Left lung (tissue), 10 donors: ENCODE measurements around the gene EPHA2. TPM values are rescaled to one million over a fixed set of nuclear protein-coding genes. Genes with fewer than 3 reads are reported as not detected.
"Not testable (repeated sequence)": the region's sequence is repeated elsewhere in the genome, so short reads cannot be mapped to it uniquely, and the experiment has no call there.

Experiments
- ATAC-seq: fragments of 200-7000 bp; cut with Tn5 transposase; one replicate; pipeline ENCODE4 v1.9.1; 2020; ENCODE audit warnings: moderate library complexity
- DNase-seq, 4 donors: peaks; one replicate each; pipeline ENCODE4 v3.0.0-alpha.2; 2013 to 2020
- H3K27ac ChIP-seq, 2 donors: fragments of 200-600 bp; sonication (generic) in 1 of 2; one replicate each; pipeline versions ENCODE4 v1.5.0 to v1.8.0; 2020 to 2021
- H3K27me3 ChIP-seq, 2 donors: fragments of 200-600 bp; sonication (generic) in 1 of 2; one replicate each; pipeline versions ENCODE4 v1.5.0 to v1.8.0; 2020 to 2021
- H3K36me3 ChIP-seq, 2 donors: fragments of 200-600 bp; sonication (generic) in 1 of 2; one replicate each; pipeline versions ENCODE4 v1.5.0 to v1.8.0; 2020 to 2021
- H3K4me1 ChIP-seq, 2 donors: fragments of 200-600 bp; one replicate each; pipeline ENCODE4 v1.8.0; 2021
- H3K4me3 ChIP-seq, 2 donors: fragments of 200-600 bp; sonication (generic) in 1 of 2; one replicate each; pipeline versions ENCODE4 v1.5.0 to v1.8.0; 2020 to 2021; ENCODE audit warnings: mild to moderate bottlenecking in 1 of 2
- H3K9me3 ChIP-seq, 2 donors: fragments of 200-600 bp; sonication (generic) in 1 of 2; one replicate each; pipeline versions ENCODE4 v1.5.0 to v1.8.0; 2020 to 2021
- intact Hi-C, 2 donors: fragments of 100-400 bp; cut with DNase I; formaldehyde crosslinking; loops; one replicate each; pipeline versions ENCODE4 v1.11.2 to v1.14.2; 2022
- polyA plus RNA-seq, 6 donors: library from polyadenylated mRNA; unstranded; fragments of 120-200 nt; gene quantifications; one replicate each; pipeline ENCODE4 v1.2.1, GENCODE V29; 2013; ENCODE audit not compliant: insufficient read length in 6 of 6
- total RNA-seq, 2 donors: library from RNA; stranded (reverse); fragmentation: NEBNext Ultra II Directional; extraction: Animal tissue kit (Norgen Biotek cat#: 25700); gene quantifications; one replicate each; pipeline ENCODE4 v1.2.1, GENCODE V29; 2021
- TF ChIP-seq, protein P1 (sequence below), 2 donors: fragments of 200-600 bp; sonication (generic) in 1 of 2; IDR thresholded peaks; one replicate each; pipeline versions ENCODE4 v1.5.0 to v1.8.0; 2021; ENCODE audit warnings: antibody characterized with exemption in 2 of 2
- donor health status: DM: no; HTN: yes; CAD: no.
- donor health status: DM: no; HTN: no; CAD: no.

The EPHA2 gene
- total and polyA plus RNA-seq, 8 donors: 12.6 to 62.6 (median 33.9) TPM

GRCh38 chr1:16170283-16170673, 14.4 kb upstream of the EPHA2 start:
- TF ChIP-seq, protein P1, sequence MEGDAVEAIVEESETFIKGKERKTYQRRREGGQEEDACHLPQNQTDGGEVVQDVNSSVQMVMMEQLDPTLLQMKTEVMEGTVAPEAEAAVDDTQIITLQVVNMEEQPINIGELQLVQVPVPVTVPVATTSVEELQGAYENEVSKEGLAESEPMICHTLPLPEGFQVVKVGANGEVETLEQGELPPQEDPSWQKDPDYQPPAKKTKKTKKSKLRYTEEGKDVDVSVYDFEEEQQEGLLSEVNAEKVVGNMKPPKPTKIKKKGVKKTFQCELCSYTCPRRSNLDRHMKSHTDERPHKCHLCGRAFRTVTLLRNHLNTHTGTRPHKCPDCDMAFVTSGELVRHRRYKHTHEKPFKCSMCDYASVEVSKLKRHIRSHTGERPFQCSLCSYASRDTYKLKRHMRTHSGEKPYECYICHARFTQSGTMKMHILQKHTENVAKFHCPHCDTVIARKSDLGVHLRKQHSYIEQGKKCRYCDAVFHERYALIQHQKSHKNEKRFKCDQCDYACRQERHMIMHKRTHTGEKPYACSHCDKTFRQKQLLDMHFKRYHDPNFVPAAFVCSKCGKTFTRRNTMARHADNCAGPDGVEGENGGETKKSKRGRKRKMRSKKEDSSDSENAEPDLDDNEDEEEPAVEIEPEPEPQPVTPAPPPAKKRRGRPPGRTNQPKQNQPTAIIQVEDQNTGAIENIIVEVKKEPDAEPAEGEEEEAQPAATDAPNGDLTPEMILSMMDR (IDR thresholded peaks at IDR 0.05): no peak
- H3K27me3 ChIP-seq: peaks cover 0 to 38% of the 10 kb centered on the region in 2 donors
- ATAC-seq (no peak), DNase-seq (no peak)
- peaks cover 11 to 40% of the 10 kb centered on the region in 2 donors for H3K4me1 ChIP-seq
- no peaks in the 10 kb centered on the region for H3K36me3 ChIP-seq
- no peaks in the 10 kb centered on the region for H3K9me3 ChIP-seq
- intact Hi-C loops: no loop called here
- no peak overlapping the region for H3K27ac ChIP-seq
- no peak overlapping the region for H3K4me3 ChIP-seq

DNA sequence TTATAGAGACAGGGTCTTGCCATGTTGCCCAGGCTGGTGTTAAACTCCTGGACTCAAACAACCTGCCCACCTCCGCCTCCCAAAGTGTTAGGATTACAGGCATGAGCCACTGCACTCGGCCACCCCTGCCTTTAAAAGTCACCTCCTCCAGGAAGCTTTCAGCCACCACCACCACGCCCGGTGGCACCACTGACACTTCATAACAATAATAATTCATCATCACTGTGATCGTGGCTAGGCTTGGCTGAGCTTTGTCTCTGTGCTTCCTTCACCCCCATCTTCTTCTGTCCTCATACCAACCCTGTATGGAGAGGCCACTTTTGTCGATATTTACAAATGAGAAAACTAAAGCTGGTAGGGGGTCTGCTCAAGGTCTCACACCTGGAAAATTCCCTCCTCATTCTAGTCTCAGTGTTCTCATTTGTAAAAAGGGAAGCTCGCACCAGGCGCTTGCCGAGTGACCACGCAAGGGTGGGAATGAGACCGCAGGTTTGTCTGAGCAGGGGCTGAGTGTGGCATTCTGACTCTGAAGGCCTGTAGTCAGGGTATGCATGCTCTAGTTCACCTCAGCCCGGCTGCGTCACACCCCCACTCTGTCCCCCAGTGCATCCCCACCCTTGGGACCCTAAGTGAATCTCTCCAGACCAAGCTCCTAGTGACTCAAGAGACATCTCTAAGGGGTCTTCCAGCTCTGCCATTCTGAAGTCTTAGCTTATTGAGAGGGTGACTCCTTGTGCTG, 12.9 kb upstream of the EPHA2 start:
- ATAC-seq (no peak), DNase-seq (no peak)
- Histone ChIP-seq H3K4me3 (no peak overlapping the region), H3K27me3 (peaks cover 0 to 38% of the 10 kb centered on the region in 2 donors), H3K9me3 (no peaks in the 10 kb centered on the region), H3K36me3 (no peaks in the 10 kb centered on the region), H3K27ac (no peak overlapping the region), H3K4me1 (peaks cover 9 to 26% of the 10 kb centered on the region in 2 donors)
- TF ChIP-seq, protein P1 (IDR thresholded peaks at IDR 0.05): no peak
- intact Hi-C loops: no loop called here

DNA sequence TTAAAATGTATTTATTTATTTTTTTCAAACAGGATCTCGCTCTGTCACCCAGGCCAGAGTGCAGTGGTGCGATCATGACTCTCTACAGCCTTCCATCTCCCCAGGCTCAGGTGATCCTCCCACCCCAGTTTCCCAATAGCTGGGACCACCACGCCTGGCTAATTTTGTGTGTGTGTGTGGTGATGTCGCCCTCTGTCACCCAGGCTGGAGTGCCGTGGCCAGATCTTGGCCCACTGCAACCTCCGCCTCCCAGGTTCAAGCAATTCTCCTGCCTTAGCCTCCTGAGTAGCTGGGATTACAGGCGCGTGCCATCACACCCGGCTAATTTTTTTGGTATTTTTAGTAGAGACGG, 12.3 kb upstream of the EPHA2 start:
- Histone ChIP-seq H3K4me3 (peak overlapping the region; percentile 32 to 35), H3K4me1 (peaks cover 2 to 19% of the 10 kb centered on the region in 2 donors), H3K27me3 (peaks cover 0 to 38% of the 10 kb centered on the region in 2 donors)
- H3K36me3 ChIP-seq, H3K27ac ChIP-seq, intact Hi-C loops, ATAC-seq, H3K9me3 ChIP-seq, DNase-seq: not testable (repeated sequence)

GRCh38 chr1:16167331-16168143, 11.7 kb upstream of the EPHA2 start:
- Histone ChIP-seq H3K27me3 (peaks cover 0 to 43% of the 10 kb centered on the region in 2 donors), H3K9me3 (no peaks in the 10 kb centered on the region), H3K4me3 (peak overlapping the region; percentile 32 to 35), H3K27ac (no peak overlapping the region), H3K36me3 (no peaks in the 10 kb centered on the region), H3K4me1 (peaks cover 0 to 16% of the 10 kb centered on the region in 2 donors)
- ATAC-seq: peak; percentile 91
- TF ChIP-seq, protein P1 (IDR thresholded peaks at IDR 0.05): no peak
- peak in 1 of 4 donors; percentile 84 for DNase-seq
- intact Hi-C loops: no loop called here

DNA sequence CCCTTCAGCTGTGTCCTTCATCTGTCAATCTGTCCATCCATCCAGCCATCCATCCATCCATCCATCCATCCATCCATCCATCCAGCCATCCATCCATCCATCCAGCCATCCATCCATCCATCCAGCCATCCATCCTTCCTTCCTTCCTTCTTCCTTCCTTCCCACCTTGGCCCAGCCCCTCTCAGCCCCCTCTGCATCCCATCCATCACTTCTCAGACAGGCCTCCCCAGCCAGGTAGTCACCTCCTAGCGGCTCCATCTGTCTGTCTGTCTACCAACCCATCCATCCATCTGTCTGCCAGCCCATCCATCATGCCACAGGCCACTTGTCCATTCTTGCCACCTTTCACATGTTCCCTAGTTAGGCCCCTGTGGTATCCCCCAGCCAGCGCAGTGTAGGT, 10.2 kb upstream of the EPHA2 start:
- intact Hi-C loops: no loop called here
- Histone ChIP-seq H3K27me3 (peaks cover 0 to 52% of the 10 kb centered on the region in 2 donors), H3K36me3 (no peaks in the 10 kb centered on the region), H3K9me3 (no peaks in the 10 kb centered on the region), H3K4me3 (no peak overlapping the region), H3K4me1 (peaks cover 0 to 26% of the 10 kb centered on the region in 2 donors), H3K27ac (no peak overlapping the region)
- no peak for DNase-seq
- ATAC-seq: no peak
- TF ChIP-seq, protein P1 (IDR thresholded peaks at IDR 0.05): no peak
